Loucy (cell line): ENCODE data around the gene LPP.

Experiments used
- EZH2phosphoT487 ChIP-seq: fragments of 200-600 bp; IDR thresholded peaks from 2 replicates; pipeline ENCODE4 v1.6.1; 2018; ENCODE audit warnings: antibody characterized with exemption, mild to moderate bottlenecking, moderate library complexity, borderline replicate concordance
- TF ChIP-seq, protein P1 (sequence below): fragments of 200-600 bp; sonication (generic); conservative IDR thresholded peaks from 2 replicates; pipeline ENCODE4 v1.5.1; 2014; ENCODE audit warnings: mild to moderate bottlenecking, antibody characterized with exemption, low read length

DNA sequence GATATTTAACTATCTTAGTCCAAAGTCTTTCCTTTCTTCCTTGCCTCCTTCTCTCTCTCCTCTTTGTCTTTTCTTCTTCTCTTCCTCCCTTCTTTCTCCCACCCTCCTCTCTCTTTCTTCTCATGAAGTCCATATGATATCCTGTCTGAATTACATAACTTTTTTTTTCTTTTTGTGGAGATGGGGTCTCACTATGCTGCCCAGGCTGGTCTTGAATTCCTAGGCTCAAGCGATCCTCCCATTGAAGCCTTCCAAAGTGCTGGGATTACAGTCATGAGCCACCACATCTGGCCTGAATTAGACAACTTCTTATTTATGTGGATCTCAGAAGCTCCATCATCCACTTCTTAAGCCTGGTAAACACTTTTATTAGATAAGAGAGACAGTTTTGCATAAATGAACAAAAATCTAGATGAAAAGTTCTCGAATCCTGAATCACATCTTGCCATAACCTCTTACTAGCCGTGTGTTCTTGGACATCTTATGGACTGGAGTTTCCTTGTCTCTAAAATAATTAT lies 206.5 kb downstream of the LPP start:
- TF ChIP-seq, protein P1, sequence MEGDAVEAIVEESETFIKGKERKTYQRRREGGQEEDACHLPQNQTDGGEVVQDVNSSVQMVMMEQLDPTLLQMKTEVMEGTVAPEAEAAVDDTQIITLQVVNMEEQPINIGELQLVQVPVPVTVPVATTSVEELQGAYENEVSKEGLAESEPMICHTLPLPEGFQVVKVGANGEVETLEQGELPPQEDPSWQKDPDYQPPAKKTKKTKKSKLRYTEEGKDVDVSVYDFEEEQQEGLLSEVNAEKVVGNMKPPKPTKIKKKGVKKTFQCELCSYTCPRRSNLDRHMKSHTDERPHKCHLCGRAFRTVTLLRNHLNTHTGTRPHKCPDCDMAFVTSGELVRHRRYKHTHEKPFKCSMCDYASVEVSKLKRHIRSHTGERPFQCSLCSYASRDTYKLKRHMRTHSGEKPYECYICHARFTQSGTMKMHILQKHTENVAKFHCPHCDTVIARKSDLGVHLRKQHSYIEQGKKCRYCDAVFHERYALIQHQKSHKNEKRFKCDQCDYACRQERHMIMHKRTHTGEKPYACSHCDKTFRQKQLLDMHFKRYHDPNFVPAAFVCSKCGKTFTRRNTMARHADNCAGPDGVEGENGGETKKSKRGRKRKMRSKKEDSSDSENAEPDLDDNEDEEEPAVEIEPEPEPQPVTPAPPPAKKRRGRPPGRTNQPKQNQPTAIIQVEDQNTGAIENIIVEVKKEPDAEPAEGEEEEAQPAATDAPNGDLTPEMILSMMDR, result no peak
- no peak for TF ChIP-seq EZH2phosphoT487
